Stimulated activated CD4-positive, alpha-beta T cell treated with anti-CD3 and anti-CD28 coated beads, Interleukin-2, amount 100 ng/mL, for 4 hours (primary cell): Measurements from ENCODE around the gene MAZ.
"Not testable (repeated sequence)": the region's sequence is repeated elsewhere in the genome, so short reads cannot be mapped to it uniquely, and the experiment has no call there.

Experiments used
- DNase-seq: peaks from one replicate; pipeline ENCODE4 v3.0.0-alpha.2; 2020; ENCODE audit warnings: low read depth

MAZ gene

GRCh38 chr16:29806099-29806579 lies at the start of gene MAZ:
MAZ (plus strand) TSS chr16:29806529; CDS start chr16:29806702, 173 bp downstream.
- DNase-seq = peak; percentile 66

- DNase-seq = no peak
These were observed 49.7 kb upstream of the MAZ start for GRCh38 chr16:29756654-29757053.

GRCh38 chr16:29757086-29757485 lies 49.2 kb upstream of the MAZ start:
- not testable (repeated sequence) for DNase-seq

- DNase-seq = no peak
These were observed 48.3 kb upstream of the MAZ start for GRCh38 chr16:29757950-29758466.

GRCh38 chr16:29760567-29761279 lies 45.6 kb upstream of the MAZ start:
- DNase-seq = no peak

GRCh38 chr16:29761280-29761651 lies 45.1 kb upstream of the MAZ start:
- DNase-seq = not testable (repeated sequence)

- DNase-seq = no peak
These were observed 44.4 kb upstream of the MAZ start for GRCh38 chr16:29761882-29762281.

GRCh38 chr16:29763326-29763725 lies 43.0 kb upstream of the MAZ start:
- no peak for DNase-seq

- DNase-seq = no peak
These were observed 40.9 kb upstream of the MAZ start for GRCh38 chr16:29765167-29766032.

GRCh38 chr16:29766571-29766970 lies 39.8 kb upstream of the MAZ start:
- no peak for DNase-seq

GRCh38 chr16:29767062-29767461 lies 39.3 kb upstream of the MAZ start:
- DNase-seq = no peak

- no peak for DNase-seq
These were observed 36.8 kb upstream of the MAZ start for GRCh38 chr16:29769507-29769906.

GRCh38 chr16:29770250-29770929 lies 35.9 kb upstream of the MAZ start:
- no peak for DNase-seq

GRCh38 chr16:29772330-29772729 lies 34.0 kb upstream of the MAZ start:
- DNase-seq = not testable (repeated sequence)

GRCh38 chr16:29774730-29775129 lies 31.6 kb upstream of the MAZ start:
- DNase-seq = no peak

GRCh38 chr16:29775742-29776408 lies 30.5 kb upstream of the MAZ start:
- DNase-seq = no peak

GRCh38 chr16:29777576-29778350 lies 28.6 kb upstream of the MAZ start, which contains the start of gene ZG16:
ZG16 (plus strand) TSS chr16:29778256; CDS start chr16:29779267, 1,011 bp downstream.
- no peak for DNase-seq

GRCh38 chr16:29779474-29779873 lies 26.9 kb upstream of the MAZ start:
- DNase-seq = no peak

- not testable (repeated sequence) for DNase-seq
These were observed 23.0 kb upstream of the MAZ start for GRCh38 chr16:29783094-29783953.

- DNase-seq = no peak
These were observed 22.2 kb upstream of the MAZ start for GRCh38 chr16:29784157-29784556.
